Measurements from ENCODE around the gene HABP4. TPM values are rescaled to one million over a fixed set of nuclear protein-coding genes. Genes with fewer than 3 reads are reported as not detected.
A peak's percentile ranks its signal among the peaks of the same experiment; 100 is the strongest.

The HABP4 gene
- total RNA-seq, 1 experiment from 2014 or later = 11.6 TPM

DNA sequence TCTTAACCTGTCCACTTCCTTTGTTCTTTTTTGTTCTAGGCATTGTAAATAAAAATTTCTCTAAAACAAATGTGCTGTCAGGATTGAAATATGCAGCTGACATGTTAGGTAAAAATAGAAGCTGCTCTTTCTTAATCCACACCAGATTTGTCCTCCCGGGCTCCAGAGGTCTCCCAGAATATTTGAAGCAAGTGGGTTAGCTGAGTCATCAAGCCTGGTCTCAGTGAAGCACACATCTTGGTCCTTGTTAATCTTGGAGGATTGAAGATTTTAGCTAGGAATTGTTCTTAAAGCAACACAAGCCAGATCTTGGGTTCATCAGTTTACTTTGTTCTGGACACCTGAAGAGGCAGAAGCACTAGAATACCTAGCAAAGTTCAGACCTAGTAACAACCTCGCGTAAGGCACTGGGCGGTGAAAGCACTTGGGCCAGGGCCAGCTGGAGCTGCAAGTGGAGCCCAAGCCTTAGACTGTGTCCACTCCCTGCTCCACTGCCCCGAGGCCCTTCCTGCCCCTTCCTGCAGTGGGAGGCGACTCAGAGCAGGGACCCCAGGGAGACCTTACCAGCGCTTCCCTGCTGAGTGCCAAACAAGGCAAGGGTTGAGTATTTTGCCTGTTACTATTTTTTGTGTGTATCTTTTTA is 36.5 kb downstream of the HABP4 start:
- BruUV-seq (replicated peaks) = no TSS peak
- peak; percentile 19 for DNase-seq (ENCODE audit: low spot score)
- intact Hi-C loops (cut with micrococcal nuclease; ENCODE audit: unreplicated experiment) = no loop called here
- Histone ChIP-seq H3K27ac (ENCODE audit: low read depth, low read length, poor library complexity, severe bottlenecking) (no peak overlapping the region), H3K27me3 (replicated peaks; ENCODE audit: insufficient read depth, low read depth, low read length, poor library complexity) (no peaks in the 10 kb centered on the region), H3K9me3 (ENCODE audit: low read depth, low read length, poor library complexity, severe bottlenecking) (no peaks in the 10 kb centered on the region), H3K4me1 (ENCODE audit: insufficient read depth, low read length, poor library complexity, severe bottlenecking) (peaks cover 16% of the 10 kb centered on the region), H3K4me3 (ENCODE audit: low read depth, low read length, poor library complexity, severe bottlenecking) (no peak overlapping the region), H3K36me3 (ENCODE audit: insufficient read depth, low read length, poor library complexity, severe bottlenecking) (peaks cover 7% of the 10 kb centered on the region)
- CTCF ChIA-PET = no interaction called here
- TF ChIP-seq EZH2 (IDR thresholded peaks at IDR 0.05; ENCODE audit: borderline replicate concordance, low read depth, low read length, poor library complexity, severe bottlenecking) = no peak
- TF ChIP-seq, protein P1, sequence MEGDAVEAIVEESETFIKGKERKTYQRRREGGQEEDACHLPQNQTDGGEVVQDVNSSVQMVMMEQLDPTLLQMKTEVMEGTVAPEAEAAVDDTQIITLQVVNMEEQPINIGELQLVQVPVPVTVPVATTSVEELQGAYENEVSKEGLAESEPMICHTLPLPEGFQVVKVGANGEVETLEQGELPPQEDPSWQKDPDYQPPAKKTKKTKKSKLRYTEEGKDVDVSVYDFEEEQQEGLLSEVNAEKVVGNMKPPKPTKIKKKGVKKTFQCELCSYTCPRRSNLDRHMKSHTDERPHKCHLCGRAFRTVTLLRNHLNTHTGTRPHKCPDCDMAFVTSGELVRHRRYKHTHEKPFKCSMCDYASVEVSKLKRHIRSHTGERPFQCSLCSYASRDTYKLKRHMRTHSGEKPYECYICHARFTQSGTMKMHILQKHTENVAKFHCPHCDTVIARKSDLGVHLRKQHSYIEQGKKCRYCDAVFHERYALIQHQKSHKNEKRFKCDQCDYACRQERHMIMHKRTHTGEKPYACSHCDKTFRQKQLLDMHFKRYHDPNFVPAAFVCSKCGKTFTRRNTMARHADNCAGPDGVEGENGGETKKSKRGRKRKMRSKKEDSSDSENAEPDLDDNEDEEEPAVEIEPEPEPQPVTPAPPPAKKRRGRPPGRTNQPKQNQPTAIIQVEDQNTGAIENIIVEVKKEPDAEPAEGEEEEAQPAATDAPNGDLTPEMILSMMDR (conservative IDR thresholded peaks at IDR 0.05; ENCODE audit: low read depth, low read length) = no peak
- POLR2A ChIA-PET (ENCODE audit: low non-redundant PET) = no interaction called here

DNA sequence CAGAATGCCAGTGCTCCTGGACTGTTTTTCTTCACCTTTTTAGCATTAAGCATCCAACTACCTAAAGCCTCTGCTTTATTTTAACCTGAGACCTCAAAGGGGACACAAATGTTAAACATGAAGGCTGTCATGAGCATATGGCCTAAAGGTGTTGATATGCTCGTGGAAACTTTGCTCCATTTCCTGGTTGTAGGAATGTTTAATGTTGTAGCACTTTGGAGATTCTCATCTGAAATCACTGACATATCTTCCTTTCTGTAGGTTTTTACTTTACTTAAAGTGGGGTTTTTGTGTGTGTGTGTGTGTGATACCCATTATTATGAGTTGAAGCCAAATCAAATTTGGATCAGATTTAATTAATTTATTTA is 37.0 kb downstream of the HABP4 start:
- Histone ChIP-seq H3K4me3 (ENCODE audit: low read depth, low read length, poor library complexity, severe bottlenecking) (no peak overlapping the region), H3K9me3 (ENCODE audit: low read depth, low read length, poor library complexity, severe bottlenecking) (no peaks in the 10 kb centered on the region), H3K27me3 (replicated peaks; ENCODE audit: insufficient read depth, low read depth, low read length, poor library complexity) (no peaks in the 10 kb centered on the region), H3K36me3 (ENCODE audit: insufficient read depth, low read length, poor library complexity, severe bottlenecking) (peaks cover 7% of the 10 kb centered on the region), H3K4me1 (ENCODE audit: insufficient read depth, low read length, poor library complexity, severe bottlenecking) (peaks cover 16% of the 10 kb centered on the region), H3K27ac (ENCODE audit: low read depth, low read length, poor library complexity, severe bottlenecking) (no peak overlapping the region)
- ChIA-PET POLR2A (ENCODE audit: low non-redundant PET) (no interaction called here), CTCF (no interaction called here)
- no peak for TF ChIP-seq EZH2 (IDR thresholded peaks at IDR 0.05; ENCODE audit: borderline replicate concordance, low read depth, low read length, poor library complexity, severe bottlenecking)
- TF ChIP-seq, protein P1 (conservative IDR thresholded peaks at IDR 0.05; ENCODE audit: low read depth, low read length) = no peak
- intact Hi-C loops (cut with micrococcal nuclease; ENCODE audit: unreplicated experiment) = no loop called here
- no peak for DNase-seq (ENCODE audit: low spot score)
- no TSS peak for BruUV-seq (replicated peaks)

DNA sequence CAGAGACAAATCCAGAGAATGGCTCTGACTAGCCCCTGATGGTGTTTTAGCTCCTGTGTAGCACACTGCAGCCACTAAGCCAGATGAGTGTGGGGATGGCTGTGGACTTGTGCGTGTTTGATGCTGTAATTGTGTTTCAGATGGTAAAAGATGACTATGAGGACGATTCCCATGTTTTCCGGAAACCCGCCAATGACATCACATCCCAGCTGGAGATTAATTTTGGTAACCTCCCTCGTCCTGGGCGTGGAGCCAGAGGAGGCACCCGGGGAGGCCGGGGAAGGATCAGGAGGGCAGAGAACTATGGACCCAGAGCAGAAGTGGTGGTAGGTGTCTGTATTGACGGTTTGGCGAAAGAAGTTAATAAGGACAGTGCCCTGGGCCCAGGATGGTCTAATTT is 38.0 kb downstream of the HABP4 start:
- Histone ChIP-seq H3K27ac (ENCODE audit: low read depth, low read length, poor library complexity, severe bottlenecking) (no peak overlapping the region), H3K36me3 (ENCODE audit: insufficient read depth, low read length, poor library complexity, severe bottlenecking) (peaks cover 7% of the 10 kb centered on the region), H3K27me3 (replicated peaks; ENCODE audit: insufficient read depth, low read depth, low read length, poor library complexity) (no peaks in the 10 kb centered on the region), H3K4me3 (ENCODE audit: low read depth, low read length, poor library complexity, severe bottlenecking) (no peak overlapping the region), H3K4me1 (ENCODE audit: insufficient read depth, low read length, poor library complexity, severe bottlenecking) (peaks cover 16% of the 10 kb centered on the region), H3K9me3 (ENCODE audit: low read depth, low read length, poor library complexity, severe bottlenecking) (no peaks in the 10 kb centered on the region)
- intact Hi-C loops (cut with micrococcal nuclease; ENCODE audit: unreplicated experiment) = no loop called here
- BruUV-seq (replicated peaks) = no TSS peak
- no peak for TF ChIP-seq EZH2 (IDR thresholded peaks at IDR 0.05; ENCODE audit: borderline replicate concordance, low read depth, low read length, poor library complexity, severe bottlenecking)
- TF ChIP-seq, protein P1 (conservative IDR thresholded peaks at IDR 0.05; ENCODE audit: low read depth, low read length) = no peak
- ChIA-PET POLR2A (ENCODE audit: low non-redundant PET) (no interaction called here), CTCF (no interaction called here)
- no peak for DNase-seq (ENCODE audit: low spot score)
